Common myeloid progenitor, CD34-positive (primary cell): Measurements from ENCODE around the gene VWA5A.
"Not testable (repeated sequence)": the region's sequence is repeated elsewhere in the genome, so short reads cannot be mapped to it uniquely, and the experiment has no call there.

ENCODE experiments used
- CTCF ChIA-PET: fragments of 350-600 bp; sonication (Branson Sonifier 250); formaldehyde crosslinking; loops from one replicate; lab custom pipeline; 2021; ENCODE audit warnings: antibody characterized with exemption; lab: Charles Lee
- POLR2A ChIA-PET: fragments of 350-600 bp; sonication (Branson Sonifier 250); formaldehyde crosslinking; loops from one replicate; lab custom pipeline; 2021; ENCODE audit warnings: antibody characterized with exemption; lab: Charles Lee
- DNase-seq, 3 donors: peaks; one replicate each; pipeline versions ENCODE4 v3.0.0 to v3.0.0-alpha.2; 2013
- H3K27ac ChIP-seq, 2 experiments: 1 replicate in 1 of 2; 2 replicates in 1 of 2; pipeline ENCODE4 v1.7.0; 2013; ENCODE audit warnings: inconsistent platforms in 2 of 2, low read length in 2 of 2, mild to moderate bottlenecking in 2 of 2, low read depth in 1 of 2, moderate library complexity in 1 of 2; ENCODE audit not compliant: severe bottlenecking in 2 of 2, insufficient read depth in 1 of 2, poor library complexity in 1 of 2
- H3K27me3 ChIP-seq, 5 experiments: replicated peaks in 2 of 5; 1 replicate in 3 of 5; 2 replicates in 2 of 5; pipeline versions ENCODE4 v1.6.1 to v1.7.0; 2013; ENCODE audit warnings: low read length in 4 of 5, mild to moderate bottlenecking in 2 of 5, moderate library complexity in 2 of 5, inconsistent platforms in 1 of 5; ENCODE audit not compliant: insufficient read depth in 5 of 5, control insufficient read depth in 4 of 5
- H3K36me3 ChIP-seq, 4 experiments: 1 replicate in 2 of 4; 2 replicates in 2 of 4; pipeline versions ENCODE4 v1.6.1 to v1.7.0; 2013; ENCODE audit warnings: low read length in 3 of 4, control low read depth in 1 of 4, mild to moderate bottlenecking in 1 of 4; ENCODE audit not compliant: control insufficient read depth in 4 of 4, insufficient read depth in 4 of 4
- H3K4me1 ChIP-seq, 4 experiments: 1 replicate in 3 of 4; 2 replicates in 1 of 4; pipeline versions ENCODE4 v1.6.1 to v1.7.1; 2013; ENCODE audit warnings: low read length in 3 of 4, mild to moderate bottlenecking in 3 of 4, control low read depth in 1 of 4, inconsistent platforms in 1 of 4, moderate library complexity in 1 of 4; ENCODE audit not compliant: control insufficient read depth in 4 of 4, insufficient read depth in 4 of 4; ENCODE audit errors: control extremely low read depth in 1 of 4
- H3K4me3 ChIP-seq, 7 experiments: 1 replicate in 4 of 7; 2 replicates in 3 of 7; pipeline versions ENCODE4 v1.5.1 to v1.7.0; 2013; ENCODE audit warnings: mild to moderate bottlenecking in 7 of 7, low read length in 6 of 7, moderate library complexity in 6 of 7, inconsistent platforms in 2 of 7, low read depth in 2 of 7, control low read depth in 1 of 7; ENCODE audit not compliant: insufficient read depth in 4 of 7, control insufficient read depth in 1 of 7; ENCODE audit errors: extremely low read depth in 1 of 7
- H3K9me3 ChIP-seq, 5 experiments: 1 replicate in 4 of 5; 2 replicates in 1 of 5; pipeline versions ENCODE4 v1.6.1 to v1.7.1; 2013; ENCODE audit warnings: low read length in 4 of 5, mild to moderate bottlenecking in 2 of 5, inconsistent platforms in 1 of 5, low read depth in 1 of 5, moderate library complexity in 1 of 5; ENCODE audit not compliant: control insufficient read depth in 4 of 5, insufficient read depth in 2 of 5; ENCODE audit errors: control extremely low read depth in 1 of 5
- WGBS: methylation state at CpG from one replicate; pipeline ENCODE4 v1.1.5; 2013; ENCODE audit not compliant: insufficient coverage; 5-methylcytosine and 5-hydroxymethylcytosine counted together

VWA5A gene

DNA sequence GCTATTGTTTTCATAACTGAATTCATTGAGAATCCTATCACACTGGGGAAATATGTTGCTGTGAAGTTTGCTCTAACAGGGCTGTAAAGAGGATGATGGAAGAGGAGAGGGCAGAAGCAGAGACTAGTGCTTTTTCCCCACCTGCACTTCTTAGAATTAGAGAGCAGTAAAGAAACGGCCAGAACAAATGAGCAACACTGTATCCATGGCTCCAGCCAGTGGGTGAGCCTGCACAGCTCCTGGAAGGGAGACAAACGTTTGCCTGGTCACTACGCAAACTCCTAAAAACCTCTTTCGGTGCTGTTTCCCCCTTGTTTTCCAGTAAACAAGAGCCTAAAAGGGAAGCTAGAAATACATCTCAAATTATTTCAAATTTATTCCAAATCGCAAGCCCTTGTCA, 45.7 kb downstream of the VWA5A start:
- H3K9me3 ChIP-seq = peaks cover 0 to 7% (median 0%) of the 10 kb centered on the region in 5 experiments
- CTCF ChIA-PET = interaction anchor here (1.0 kb wide), 1 partner anchor 38 kb away, joined by 3 read pairs; no protein-coding TSS in a partner anchor
- H3K4me3 ChIP-seq = no peak overlapping the region
- POLR2A ChIA-PET = no interaction called here
- H3K36me3 ChIP-seq = no peaks in the 10 kb centered on the region
- no peaks in the 10 kb centered on the region for H3K27me3 ChIP-seq
- DNase-seq = no peak
- no peaks in the 10 kb centered on the region for H3K4me1 ChIP-seq
- WGBS = 97% methylated on average over 4 of the region's 5 CpGs
- H3K27ac ChIP-seq = no peak overlapping the region

DNA sequence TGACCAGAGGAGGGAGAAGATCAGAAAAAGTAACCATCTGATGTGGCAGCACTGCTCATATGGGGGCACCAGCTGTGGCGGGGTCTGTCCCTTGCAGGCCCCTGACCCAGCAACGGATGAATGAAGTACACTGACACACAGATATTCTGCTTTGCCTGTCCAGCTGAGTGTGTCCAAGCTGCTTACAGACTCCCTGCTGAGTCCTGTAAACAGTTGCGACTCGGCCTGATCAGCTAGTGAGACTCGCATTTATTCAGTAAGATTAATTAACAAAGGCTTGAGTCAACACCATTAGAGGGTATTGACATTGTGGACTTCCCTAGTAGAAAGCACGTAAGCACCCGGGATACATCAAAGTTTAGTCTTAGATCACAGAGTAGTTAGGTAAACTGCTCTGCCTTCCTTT, 52.6 kb downstream of the VWA5A start:
- H3K27me3 ChIP-seq = no peaks in the 10 kb centered on the region
- POLR2A ChIA-PET = no interaction called here
- no peak for DNase-seq
- H3K4me1 ChIP-seq = no peaks in the 10 kb centered on the region
- WGBS = 96% methylated on average over 7 of the region's 7 CpGs
- no peak overlapping the region for H3K27ac ChIP-seq
- no peaks in the 10 kb centered on the region for H3K36me3 ChIP-seq
- no peak overlapping the region for H3K4me3 ChIP-seq
- CTCF ChIA-PET = interaction anchor here (0.9 to 1.8 kb wide), 2 partner anchors 17 to 46 kb away, joined by 3 read pairs; no protein-coding TSS in a partner anchor
- peaks cover 0 to 7% (median 0%) of the 10 kb centered on the region in 5 experiments for H3K9me3 ChIP-seq

DNA sequence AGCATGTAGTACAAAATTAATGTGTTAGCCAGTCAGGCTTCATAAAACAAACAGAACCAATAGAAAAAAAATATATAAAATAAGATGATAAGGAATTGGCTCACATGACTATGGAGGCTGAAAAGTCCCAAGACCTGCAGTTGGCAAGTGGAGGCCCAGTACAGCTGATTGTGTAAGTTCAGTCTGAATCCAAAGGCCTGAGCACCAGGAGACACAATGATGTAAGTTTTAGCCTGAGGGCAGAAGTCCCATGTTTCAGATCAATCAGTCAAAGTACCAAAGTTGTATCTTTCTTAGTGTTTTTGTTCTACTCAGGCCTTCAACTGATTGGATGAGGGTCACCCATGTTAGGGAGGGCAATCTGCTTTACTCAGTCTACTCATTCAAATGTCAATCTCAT, 53.5 kb downstream of the VWA5A start:
- ChIA-PET CTCF (no interaction called here), POLR2A (no interaction called here)
- H3K27ac ChIP-seq = no peak overlapping the region
- H3K27me3 ChIP-seq = no peaks in the 10 kb centered on the region
- no peaks in the 10 kb centered on the region for H3K36me3 ChIP-seq
- peaks cover 0 to 3% (median 0%) of the 10 kb centered on the region in 5 experiments for H3K9me3 ChIP-seq
- DNase-seq = no peak
- H3K4me1 ChIP-seq = no peaks in the 10 kb centered on the region
- H3K4me3 ChIP-seq = no peak overlapping the region

DNA sequence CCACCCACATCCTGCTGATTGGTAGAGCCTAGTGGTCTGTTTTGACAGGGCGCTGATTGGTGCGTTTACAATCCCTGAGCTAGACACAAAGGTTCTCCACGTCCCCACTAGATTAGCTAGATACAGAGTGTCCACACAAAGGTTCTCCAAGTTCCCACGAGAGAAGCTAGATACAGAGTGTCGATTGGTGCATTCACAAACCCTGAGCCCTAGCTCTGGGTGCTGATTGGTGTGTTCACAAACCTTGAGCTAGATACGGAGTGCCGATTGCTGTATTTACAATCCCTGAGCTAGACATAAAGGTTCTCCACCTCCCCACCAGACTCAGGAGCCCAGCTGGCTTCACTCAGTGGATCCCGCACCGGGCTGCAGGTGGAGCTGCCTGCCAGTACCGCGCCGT, 55.1 kb downstream of the VWA5A start:
- 90% methylated on average over 2 of the region's 12 CpGs for WGBS
- DNase-seq, H3K4me3 ChIP-seq, H3K27me3 ChIP-seq, H3K4me1 ChIP-seq, H3K36me3 ChIP-seq, CTCF ChIA-PET, POLR2A ChIA-PET, H3K27ac ChIP-seq, H3K9me3 ChIP-seq: not testable (repeated sequence)

DNA sequence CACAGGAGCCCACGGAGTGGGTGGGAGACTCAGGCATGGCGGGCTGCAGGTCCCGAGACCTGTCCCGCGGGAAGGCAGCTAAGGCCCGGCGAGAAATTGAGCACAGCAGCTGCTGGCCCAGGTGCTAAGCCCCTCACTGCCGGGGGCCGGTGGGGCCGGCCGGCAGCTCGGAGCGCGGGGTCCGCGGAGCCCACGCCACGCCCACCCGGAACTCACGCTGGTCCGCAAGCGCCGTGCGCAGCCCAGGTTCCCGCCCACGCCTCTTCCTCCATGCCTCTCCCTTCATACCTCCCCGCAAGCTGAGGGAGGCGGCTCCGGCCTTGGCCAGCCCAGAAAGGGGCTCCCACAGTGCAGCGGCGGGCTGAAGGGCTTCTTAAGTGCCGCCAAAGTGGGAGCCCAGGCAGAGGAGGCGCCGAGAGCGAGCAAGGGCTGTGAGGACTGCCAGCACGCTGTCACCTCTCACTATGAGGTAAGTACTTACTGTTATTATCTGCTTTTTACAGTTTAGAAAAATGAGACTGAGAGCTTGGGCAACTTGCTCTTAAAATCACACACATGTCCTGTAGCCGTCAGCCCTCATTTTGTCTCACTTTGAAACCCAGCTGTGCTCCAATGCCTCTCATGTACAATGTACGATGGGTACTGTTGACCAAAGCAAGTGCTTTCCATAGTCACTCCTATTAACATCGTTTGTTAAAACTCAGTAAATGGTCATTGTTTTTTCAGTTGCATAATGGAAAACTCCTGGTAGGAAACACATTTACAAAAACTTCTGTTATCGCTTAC, 55.7 kb downstream of the VWA5A start:
- CTCF ChIA-PET = interaction anchor here (1.4 kb wide), 1 partner anchor 8 kb away, joined by 5 read pairs; no protein-coding TSS in a partner anchor
- H3K27me3 ChIP-seq = no peaks in the 10 kb centered on the region
- POLR2A ChIA-PET = no interaction called here
- WGBS = 96% methylated on average over 28 of the region's 40 CpGs
- no peaks in the 10 kb centered on the region for H3K9me3 ChIP-seq
- H3K4me1 ChIP-seq = peaks cover 0 to 3% (median 2%) of the 10 kb centered on the region in 4 experiments
- no peaks in the 10 kb centered on the region for H3K36me3 ChIP-seq
- H3K4me3 ChIP-seq = no peak overlapping the region
- no peak for DNase-seq
- H3K27ac ChIP-seq = no peak overlapping the region

DNA sequence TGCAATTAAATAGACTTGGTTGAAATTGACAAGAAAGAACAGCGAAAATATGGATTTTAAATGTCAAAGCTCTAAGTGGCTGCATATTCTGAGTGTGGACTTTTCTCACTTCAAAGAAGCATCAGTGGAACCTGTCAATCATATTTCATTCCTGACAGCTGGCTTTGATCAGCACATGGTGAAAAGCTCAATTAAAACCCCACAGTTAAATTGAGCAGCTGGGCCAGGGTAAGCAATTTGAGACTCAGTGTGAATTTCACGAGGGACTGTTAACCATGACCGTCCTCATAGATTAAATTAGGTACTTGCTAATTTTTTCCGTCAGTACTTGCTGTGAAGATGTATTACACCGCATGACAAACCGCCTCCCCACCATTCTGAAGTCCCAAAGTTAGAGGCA, 56.9 kb downstream of the VWA5A start:
- WGBS = 88% methylated on average over 1 of the region's 6 CpGs
- POLR2A ChIA-PET = no interaction called here

DNA sequence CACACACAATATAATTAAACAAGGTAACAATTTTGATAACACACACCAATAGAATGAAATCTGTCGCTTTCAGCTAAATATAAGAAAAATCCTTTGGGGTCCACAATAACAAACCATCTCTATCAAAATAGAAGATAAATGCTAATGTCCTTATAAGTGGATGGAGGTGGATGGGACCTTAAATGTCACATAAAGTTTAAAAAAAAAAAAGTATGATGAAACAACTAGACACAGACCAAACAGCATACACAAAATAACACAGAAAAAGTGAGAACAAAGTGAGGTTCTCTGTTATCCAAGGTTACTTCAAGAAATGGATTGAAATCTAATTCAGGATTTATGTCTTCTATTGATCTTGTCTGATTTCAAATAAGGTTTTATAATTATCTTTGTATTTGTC, 57.3 kb downstream of the VWA5A start:
- Histone ChIP-seq H3K9me3 (no peaks in the 10 kb centered on the region), H3K4me3 (no peak overlapping the region), H3K27me3 (no peaks in the 10 kb centered on the region), H3K4me1 (peaks cover 0 to 3% (median 2%) of the 10 kb centered on the region in 4 experiments), H3K27ac (no peak overlapping the region), H3K36me3 (no peaks in the 10 kb centered on the region)
- whole genome bisulfite sequencing = no CpG with 5 or more reads among the region's 1 CpG
- CTCF ChIA-PET = no interaction called here
- POLR2A ChIA-PET = no interaction called here
- DNase-seq = no peak

More for the DNA sequence above, 56.9 kb downstream of the VWA5A start:
- Histone ChIP-seq H3K9me3 (no peaks in the 10 kb centered on the region), H3K27ac (no peak overlapping the region), H3K4me3 (no peak overlapping the region), H3K4me1 (peaks cover 0 to 3% (median 2%) of the 10 kb centered on the region in 4 experiments), H3K36me3 (no peaks in the 10 kb centered on the region), H3K27me3 (no peaks in the 10 kb centered on the region)
- DNase-seq = no peak
- CTCF ChIA-PET = interaction anchor here (1.4 kb wide), 1 partner anchor 9 kb away, joined by 5 read pairs; no protein-coding TSS in a partner anchor
